ENCODE data around the gene CIB4.
A peak's percentile ranks its signal among the peaks of the same experiment; 100 is the strongest.

Gene CIB4

GRCh38 chr2:26647981-26648380 lies 6.8 kb upstream of the CIB4 start:
- Histone ChIP-seq H4K91ac (ENCODE audit: low read length) (no peak overlapping the region), H3K18ac (ENCODE audit: low read depth in 1 of 2, low read length in 2 of 2) (no peak overlapping the region), H4K8ac (ENCODE audit: low read length) (no peak overlapping the region), H3K23ac (ENCODE audit: low read length in 2 of 2) (peak overlapping the region in 1 of 2 experiments; percentile 41), H3K79me1 (replicated peaks; ENCODE audit: low read length, poor library complexity, severe bottlenecking) (no peaks in the 10 kb centered on the region), H3K14ac (ENCODE audit: low read length in 2 of 2) (no peak overlapping the region), H3K4ac (ENCODE audit: low read depth in 1 of 2, low read length in 2 of 2) (no peak overlapping the region), H2AFZ (ENCODE audit: low read depth, low read length) (no peak overlapping the region), H2BK120ac (ENCODE audit: low read depth, low read length) (no peak overlapping the region), H3K9ac (ENCODE audit: low read length) (no peak overlapping the region), H2AK5ac (ENCODE audit: low read length, severe bottlenecking) (no peak overlapping the region), H3K27ac (ENCODE audit: low read length, poor library complexity, severe bottlenecking) (no peak overlapping the region), H3K4me1 (ENCODE audit: control insufficient read depth, insufficient read depth, low read depth, low read length) (no peaks in the 10 kb centered on the region), H3K4me2 (ENCODE audit: low read length, poor library complexity, severe bottlenecking) (no peak overlapping the region), H2BK5ac (ENCODE audit: low read depth, low read length, poor library complexity, severe bottlenecking) (no peak overlapping the region), H3K36me3 (ENCODE audit: control insufficient read depth in 1 of 2, insufficient read depth in 2 of 2, low read depth in 1 of 2, low read length in 2 of 2) (no peaks in the 10 kb centered on the region), H3K4me3 (ENCODE audit: insufficient read depth in 1 of 2, low read depth in 1 of 2, low read length in 2 of 2) (no peak overlapping the region), H2BK15ac (ENCODE audit: low read depth, poor library complexity, severe bottlenecking) (no peak overlapping the region), H2BK12ac (ENCODE audit: low read length in 2 of 2) (peak overlapping the region in 1 of 2 experiments; percentile 25), H3K9me3 (ENCODE audit: control insufficient read depth, low read length) (no peaks in the 10 kb centered on the region), H3K27me3 (ENCODE audit: control insufficient read depth in 1 of 2, insufficient read depth in 1 of 2, low read length in 2 of 2) (peaks cover 67 to 75% of the 10 kb centered on the region in 2 experiments)
- DNase-seq: no peak
- WGBS: 87% methylated on average over 3 of the region's 3 CpGs

GRCh38 chr2:26646986-26647672 lies 6.0 kb upstream of the CIB4 start:
- no peak overlapping the region for H3K4me3 ChIP-seq (ENCODE audit: insufficient read depth in 1 of 2, low read depth in 1 of 2, low read length in 2 of 2)
- H4K91ac ChIP-seq (ENCODE audit: low read length): peak overlapping the region; percentile 40
- H3K4me1 ChIP-seq (ENCODE audit: control insufficient read depth, insufficient read depth, low read depth, low read length): no peaks in the 10 kb centered on the region
- H4K8ac ChIP-seq (ENCODE audit: low read length): no peak overlapping the region
- no peak overlapping the region for H2BK12ac ChIP-seq (ENCODE audit: low read length in 2 of 2)
- H2AFZ ChIP-seq (ENCODE audit: low read depth, low read length): no peak overlapping the region
- H3K36me3 ChIP-seq (ENCODE audit: control insufficient read depth in 1 of 2, insufficient read depth in 2 of 2, low read depth in 1 of 2, low read length in 2 of 2): no peaks in the 10 kb centered on the region
- no peak for DNase-seq
- no peak overlapping the region for H3K4ac ChIP-seq (ENCODE audit: low read depth in 1 of 2, low read length in 2 of 2)
- H3K27ac ChIP-seq (ENCODE audit: low read length, poor library complexity, severe bottlenecking): no peak overlapping the region
- peaks cover 75 to 76% of the 10 kb centered on the region in 2 experiments for H3K27me3 ChIP-seq (ENCODE audit: control insufficient read depth in 1 of 2, insufficient read depth in 1 of 2, low read length in 2 of 2)
- no peak overlapping the region for H2BK120ac ChIP-seq (ENCODE audit: low read depth, low read length)
- no peak overlapping the region for H3K4me2 ChIP-seq (ENCODE audit: low read length, poor library complexity, severe bottlenecking)
- WGBS: 76% methylated on average over 6 of the region's 6 CpGs
- no peaks in the 10 kb centered on the region for H3K79me1 ChIP-seq (replicated peaks; ENCODE audit: low read length, poor library complexity, severe bottlenecking)
- H3K23ac ChIP-seq (ENCODE audit: low read length in 2 of 2): no peak overlapping the region
- no peak overlapping the region for H2AK5ac ChIP-seq (ENCODE audit: low read length, severe bottlenecking)
- H3K9ac ChIP-seq (ENCODE audit: low read length): no peak overlapping the region
- H2BK5ac ChIP-seq (ENCODE audit: low read depth, low read length, poor library complexity, severe bottlenecking): no peak overlapping the region
- no peak overlapping the region for H3K18ac ChIP-seq (ENCODE audit: low read depth in 1 of 2, low read length in 2 of 2)
- H2BK15ac ChIP-seq (ENCODE audit: low read depth, poor library complexity, severe bottlenecking): peak overlapping the region; percentile 44
- no peaks in the 10 kb centered on the region for H3K9me3 ChIP-seq (ENCODE audit: control insufficient read depth, low read length)
- peak overlapping the region in 1 of 2 experiments; percentile 35 for H3K14ac ChIP-seq (ENCODE audit: low read length in 2 of 2)

DNA sequence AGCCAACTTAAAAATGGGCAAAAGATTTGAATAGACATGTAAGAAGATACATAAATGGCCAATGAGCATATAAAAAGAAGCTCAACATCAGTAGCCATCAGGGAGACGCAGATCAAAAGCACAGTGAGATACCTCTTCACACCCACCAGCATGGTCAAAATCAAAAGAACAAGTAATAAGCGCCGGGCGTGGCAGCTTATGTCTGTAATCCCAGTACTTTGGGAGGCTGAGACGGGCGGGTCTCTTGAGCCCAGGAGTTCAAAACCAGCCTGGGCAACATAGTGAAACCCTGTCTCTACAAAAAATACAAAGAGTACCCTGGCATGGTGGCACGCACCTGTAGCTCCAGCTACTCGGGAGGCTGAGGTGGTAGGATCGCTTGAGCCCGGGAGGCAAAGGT lies 4.6 kb upstream of the CIB4 start:
- Histone ChIP-seq H2BK5ac (ENCODE audit: low read depth, low read length, poor library complexity, severe bottlenecking) (no peak overlapping the region), H3K9me3 (ENCODE audit: control insufficient read depth, low read length) (no peaks in the 10 kb centered on the region), H2AFZ (ENCODE audit: low read depth, low read length) (no peak overlapping the region), H2BK15ac (ENCODE audit: low read depth, poor library complexity, severe bottlenecking) (no peak overlapping the region), H3K18ac (ENCODE audit: low read depth in 1 of 2, low read length in 2 of 2) (no peak overlapping the region), H3K27me3 (ENCODE audit: control insufficient read depth in 1 of 2, insufficient read depth in 1 of 2, low read length in 2 of 2) (peaks cover 75 to 85% of the 10 kb centered on the region in 2 experiments), H4K8ac (ENCODE audit: low read length) (no peak overlapping the region), H3K23ac (ENCODE audit: low read length in 2 of 2) (no peak overlapping the region), H3K9ac (ENCODE audit: low read length) (no peak overlapping the region), H3K79me1 (replicated peaks; ENCODE audit: low read length, poor library complexity, severe bottlenecking) (no peaks in the 10 kb centered on the region), H3K36me3 (ENCODE audit: control insufficient read depth in 1 of 2, insufficient read depth in 2 of 2, low read depth in 1 of 2, low read length in 2 of 2) (no peaks in the 10 kb centered on the region), H2BK12ac (ENCODE audit: low read length in 2 of 2) (no peak overlapping the region), H2AK5ac (ENCODE audit: low read length, severe bottlenecking) (no peak overlapping the region), H4K91ac (ENCODE audit: low read length) (no peak overlapping the region), H2BK120ac (ENCODE audit: low read depth, low read length) (no peak overlapping the region), H3K4me1 (ENCODE audit: control insufficient read depth, insufficient read depth, low read depth, low read length) (no peaks in the 10 kb centered on the region), H3K27ac (ENCODE audit: low read length, poor library complexity, severe bottlenecking) (no peak overlapping the region), H3K4ac (ENCODE audit: low read depth in 1 of 2, low read length in 2 of 2) (no peak overlapping the region), H3K4me2 (ENCODE audit: low read length, poor library complexity, severe bottlenecking) (no peak overlapping the region), H3K14ac (ENCODE audit: low read length in 2 of 2) (no peak overlapping the region), H3K4me3 (ENCODE audit: insufficient read depth in 1 of 2, low read depth in 1 of 2, low read length in 2 of 2) (no peak overlapping the region)
- DNase-seq: no peak
- WGBS: 87% methylated on average over 10 of the region's 10 CpGs

GRCh38 chr2:26644188-26644835 lies 3.1 kb upstream of the CIB4 start:
- Histone ChIP-seq H3K4ac (ENCODE audit: low read depth in 1 of 2, low read length in 2 of 2) (no peak overlapping the region), H3K4me2 (ENCODE audit: low read length, poor library complexity, severe bottlenecking) (no peak overlapping the region), H3K14ac (ENCODE audit: low read length in 2 of 2) (no peak overlapping the region), H2AFZ (ENCODE audit: low read depth, low read length) (no peak overlapping the region), H3K23ac (ENCODE audit: low read length in 2 of 2) (no peak overlapping the region), H2BK120ac (ENCODE audit: low read depth, low read length) (no peak overlapping the region), H3K27ac (ENCODE audit: low read length, poor library complexity, severe bottlenecking) (no peak overlapping the region), H3K9ac (ENCODE audit: low read length) (no peak overlapping the region), H2BK5ac (ENCODE audit: low read depth, low read length, poor library complexity, severe bottlenecking) (no peak overlapping the region), H3K4me1 (ENCODE audit: control insufficient read depth, insufficient read depth, low read depth, low read length) (peaks cover 4% of the 10 kb centered on the region), H4K91ac (ENCODE audit: low read length) (no peak overlapping the region), H3K36me3 (ENCODE audit: control insufficient read depth in 1 of 2, insufficient read depth in 2 of 2, low read depth in 1 of 2, low read length in 2 of 2) (no peaks in the 10 kb centered on the region), H3K9me3 (ENCODE audit: control insufficient read depth, low read length) (no peaks in the 10 kb centered on the region), H2BK12ac (ENCODE audit: low read length in 2 of 2) (peak overlapping the region in 1 of 2 experiments; percentile 45), H3K4me3 (ENCODE audit: insufficient read depth in 1 of 2, low read depth in 1 of 2, low read length in 2 of 2) (no peak overlapping the region), H3K79me1 (replicated peaks; ENCODE audit: low read length, poor library complexity, severe bottlenecking) (no peaks in the 10 kb centered on the region), H2AK5ac (ENCODE audit: low read length, severe bottlenecking) (no peak overlapping the region), H2BK15ac (ENCODE audit: low read depth, poor library complexity, severe bottlenecking) (no peak overlapping the region), H3K27me3 (ENCODE audit: control insufficient read depth in 1 of 2, insufficient read depth in 1 of 2, low read length in 2 of 2) (peaks cover 71 to 74% of the 10 kb centered on the region in 2 experiments), H3K18ac (ENCODE audit: low read depth in 1 of 2, low read length in 2 of 2) (no peak overlapping the region), H4K8ac (ENCODE audit: low read length) (no peak overlapping the region)
- 83% methylated on average over 12 of the region's 13 CpGs for WGBS
- no peak for DNase-seq
